A549 (cell line): ENCODE data around the gene EHBP1. TPM values are rescaled to one million over a fixed set of nuclear protein-coding genes. Genes with fewer than 3 reads are reported as not detected.

ENCODE experiments used
- ATAC-seq, 2 experiments: fragments of 200-7000 bp in 1 of 2; fragments of >200 bp in 1 of 2; cut with Nextera tagmentation in 1 of 2; cut with Tn5 transposase in 1 of 2; 3 replicates each; pipeline versions ENCODE4 v1.8.0 to v1.9.1; 2018 to 2020; ENCODE audit warnings: mild to moderate bottlenecking in 1 of 2, moderate library complexity in 1 of 2
- CTCF ChIA-PET: fragments of 300-600 bp; sonication (Branson Sonifier 250); formaldehyde crosslinking; extraction: SDS; loops from one replicate; lab custom pipeline; 2021; ENCODE audit warnings: antibody characterized with exemption, inconsistent platforms; lab: Yijun Ruan, JAX
- POLR2A ChIA-PET: fragments of 350-600 bp; formaldehyde crosslinking; extraction: SDS; loops from one replicate; lab custom pipeline; 2021; ENCODE audit warnings: antibody characterized with exemption, inconsistent platforms; lab: Yijun Ruan, JAX
- DNase-seq, 2 experiments: peaks; one replicate each; pipeline versions ENCODE4 v3.0.0 to v3.0.0-alpha.2; 2011 to 2016; ENCODE audit warnings: low read depth in 1 of 2, low spot score in 1 of 2
- FAIRE-seq: peaks from 2 replicates; lab custom pipeline; 2011; peaks lifted over from hg19 to GRCh38; lab: Jason Lieb, UNC
- H3K27ac ChIP-seq, 2 experiments: fragments of >200 bp; sonication (Bioruptor Twin); formaldehyde crosslinking; 3 replicates each; pipeline ENCODE4 v1.5.1; 2016 to 2017
- H3K4me1 ChIP-seq: fragments of >200 bp; sonication (Bioruptor Twin); formaldehyde crosslinking; 3 replicates; pipeline ENCODE4 v1.6.1; 2016
- H3K4me2 ChIP-seq: fragments of >200 bp; sonication (Bioruptor Twin); formaldehyde crosslinking; 3 replicates; pipeline ENCODE4 v1.6.1; 2016
- H3K4me3 ChIP-seq: fragments of >200 bp; sonication (Bioruptor Twin); formaldehyde crosslinking; 3 replicates; pipeline ENCODE4 v1.5.1; 2016
- H3K9me3 ChIP-seq: fragments of >200 bp; sonication (Bioruptor Twin); formaldehyde crosslinking; 3 replicates; pipeline ENCODE4 v1.6.1; 2016
- CBX8 ChIP-seq: fragments of 200-600 bp; sonication (generic); IDR thresholded peaks from 2 replicates; pipeline ENCODE4 v1.6.1; 2016
- CEBPB ChIP-seq, 2 experiments: fragments of >200 bp in 1 of 2; sonication (Bioruptor Twin) in 1 of 2; formaldehyde crosslinking in 1 of 2; IDR thresholded peaks; 2 replicates each; pipeline ENCODE4 v1.6.1; 2012 to 2016
- CHD2 ChIP-seq: fragments of 150-350 bp; IDR thresholded peaks from 2 replicates; pipeline ENCODE4 v1.6.1; 2014; ENCODE audit warnings: low read length; ENCODE audit not compliant: partially characterized antibody
- EHMT2 ChIP-seq: fragments of 200-600 bp; sonication (generic); IDR thresholded peaks from 2 replicates; pipeline ENCODE4 v1.6.1; 2016; ENCODE audit warnings: antibody characterized with exemption, low read depth, mild to moderate bottlenecking, moderate library complexity
- ELK1 ChIP-seq: fragments of 150-350 bp; IDR thresholded peaks from 2 replicates; pipeline ENCODE4 v1.6.1; 2014; ENCODE audit warnings: low read depth, mild to moderate bottlenecking, low read length
- FOSL2 ChIP-seq, 2 experiments: fragments of 450-650 bp in 1 of 2; fragments of >200 bp in 1 of 2; sonication (Bioruptor Twin) in 1 of 2; formaldehyde crosslinking; IDR thresholded peaks; 2 replicates each; pipeline versions ENCODE4 v1.5.0 to v1.6.1; 2016 to 2020; ENCODE audit warnings: mild to moderate bottlenecking in 1 of 2, moderate library complexity in 1 of 2
- FOXS1 ChIP-seq: fragments of 250-450 bp; sonication (Bioruptor Pico); IDR thresholded peaks from 2 replicates; pipeline ENCODE4 v1.5.0; 2020; ENCODE audit warnings: mild to moderate bottlenecking, moderate library complexity
- GATA3 ChIP-seq: IDR thresholded peaks from 2 replicates; pipeline ENCODE4 v1.6.1; 2012; ENCODE audit warnings: borderline replicate concordance
- HEYL ChIP-seq: fragments of 250-450 bp; sonication (Bioruptor Pico); IDR thresholded peaks from 2 replicates; pipeline ENCODE4 v1.8.0; 2021; ENCODE audit warnings: mild to moderate bottlenecking, moderate library complexity
- HOXB13 ChIP-seq: fragments of 250-450 bp; sonication (Bioruptor Pico); IDR thresholded peaks from 2 replicates; pipeline ENCODE4 v1.5.0; 2020; ENCODE audit warnings: low read depth, mild to moderate bottlenecking, moderate library complexity
- JUN ChIP-seq, 2 experiments: fragments of >200 bp; sonication (Bioruptor Twin); formaldehyde crosslinking; IDR thresholded peaks; 2 replicates in 1 of 2; 3 replicates in 1 of 2; pipeline ENCODE4 v1.6.1; 2016 to 2017
- JUNB ChIP-seq: fragments of >200 bp; sonication (Bioruptor Twin); formaldehyde crosslinking; IDR thresholded peaks from 2 replicates; pipeline ENCODE4 v1.6.1; 2016
- KDM5A ChIP-seq: fragments of 200-600 bp; sonication (generic); IDR thresholded peaks from 2 replicates; pipeline ENCODE4 v1.6.1; 2016; ENCODE audit warnings: antibody characterized with exemption, mild to moderate bottlenecking
- MAFK ChIP-seq: fragments of 450-650 bp; IDR thresholded peaks from 2 replicates; pipeline ENCODE4 v1.6.1; 2014; ENCODE audit not compliant: partially characterized antibody
- MAX ChIP-seq: IDR thresholded peaks from 2 replicates; pipeline ENCODE4 v1.6.1; 2012
- RAD21 ChIP-seq, 2 experiments: fragments of >200 bp in 1 of 2; sonication (Bioruptor Twin) in 1 of 2; formaldehyde crosslinking in 1 of 2; IDR thresholded peaks in 1 of 2; conservative IDR thresholded peaks in 1 of 2; 2 replicates in 1 of 2; 3 replicates in 1 of 2; pipeline ENCODE4 v1.6.1; 2012 to 2018; ENCODE audit warnings: inconsistent platforms in 1 of 2
- REST ChIP-seq: fragments of 200-600 bp; sonication (generic); IDR thresholded peaks from 2 replicates; pipeline ENCODE4 v1.6.1; 2016; ENCODE audit warnings: antibody characterized with exemption, mild to moderate bottlenecking, moderate library complexity
- SMC3 ChIP-seq: fragments of >200 bp; sonication (Bioruptor Twin); formaldehyde crosslinking; IDR thresholded peaks from 3 replicates; pipeline ENCODE4 v1.6.1; 2018; ENCODE audit warnings: inconsistent platforms
- TFCP2L1 ChIP-seq: fragments of 250-450 bp; sonication (Bioruptor Pico); IDR thresholded peaks from 2 replicates; pipeline ENCODE4 v1.5.0; 2021; ENCODE audit warnings: mild to moderate bottlenecking
- TP53 ChIP-seq: fragments of 250-450 bp; sonication (Bioruptor Pico); IDR thresholded peaks from 2 replicates; pipeline ENCODE4 v1.5.0; 2021; ENCODE audit warnings: mild to moderate bottlenecking, moderate library complexity
- ZSCAN20 ChIP-seq: fragments of 250-450 bp; sonication (Bioruptor Pico); IDR thresholded peaks from 2 replicates; pipeline ENCODE4 v1.8.0; 2022; ENCODE audit warnings: mild to moderate bottlenecking, moderate library complexity
- WGBS: methylation state at CpG from one replicate; pipeline ENCODE4 v1.1.6; 2017; ENCODE audit errors: missing lambda C conversion rate; 5-methylcytosine and 5-hydroxymethylcytosine counted together
- polyA plus RNA-seq, 4 experiments: library from polyadenylated mRNA; depleted of rRNA in 3 of 4; stranded (reverse); fragments of >200 nt; fragmentation: RNase III in 1 of 4; extraction: RNeasy Plus Mini Kit Qiagen cat#74134 plus additional on column Dnase treatment in 1 of 4; gene quantifications; 2 replicates in 3 of 4; 3 replicates in 1 of 4; pipeline ENCODE4 v1.2.3, GENCODE V29; 2011 to 2017
- TF ChIP-seq, protein P1 (sequence below): fragments of 250-450 bp; sonication (Bioruptor Pico); IDR thresholded peaks from 2 replicates; pipeline ENCODE4 v1.5.0; 2021; ENCODE audit warnings: mild to moderate bottlenecking, moderate library complexity, borderline replicate concordance
- TF ChIP-seq, protein P2 (sequence below): fragments of >200 bp; sonication (Bioruptor Twin); formaldehyde crosslinking; IDR thresholded peaks from 3 replicates; pipeline ENCODE4 v1.5.1; 2016

The EHBP1 gene
- polyA plus RNA-seq, 2 of the 4 experiments (the other 2 are of a cell fraction) = 65.7 to 204 TPM

- TF ChIP-seq FOSL2 (IDR thresholded peaks at IDR 0.05) (no peak), FOSL2 (CRISPR knock-in tag; IDR thresholded peaks at IDR 0.05) (peak; percentile 46; the same call in 1 of the 2 replicates), CHD2 (no peak), FOXS1 (CRISPR knock-in tag) (no peak), HEYL (CRISPR knock-in tag) (no peak), EHMT2 (no peak), HOXB13 (no peak), ZSCAN20 (CRISPR knock-in tag) (no peak), MAFK (peak; percentile 8), TP53 (no peak), TFCP2L1 (CRISPR knock-in tag) (no peak), KDM5A (no peak), REST (no peak)
- TF ChIP-seq, protein P1, sequence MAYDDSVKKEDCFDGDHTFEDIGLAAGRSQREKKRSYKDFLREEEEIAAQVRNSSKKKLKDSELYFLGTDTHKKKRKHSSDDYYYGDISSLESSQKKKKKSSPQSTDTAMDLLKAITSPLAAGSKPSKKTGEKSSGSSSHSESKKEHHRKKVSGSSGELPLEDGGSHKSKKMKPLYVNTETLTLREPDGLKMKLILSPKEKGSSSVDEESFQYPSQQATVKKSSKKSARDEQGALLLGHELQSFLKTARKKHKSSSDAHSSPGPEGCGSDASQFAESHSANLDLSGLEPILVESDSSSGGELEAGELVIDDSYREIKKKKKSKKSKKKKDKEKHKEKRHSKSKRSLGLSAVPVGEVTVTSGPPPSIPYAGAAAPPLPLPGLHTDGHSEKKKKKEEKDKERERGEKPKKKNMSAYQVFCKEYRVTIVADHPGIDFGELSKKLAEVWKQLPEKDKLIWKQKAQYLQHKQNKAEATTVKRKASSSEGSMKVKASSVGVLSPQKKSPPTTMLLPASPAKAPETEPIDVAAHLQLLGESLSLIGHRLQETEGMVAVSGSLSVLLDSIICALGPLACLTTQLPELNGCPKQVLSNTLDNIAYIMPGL = no peak
- WGBS = 95% methylated on average over 2 of the region's 2 CpGs
- Histone ChIP-seq H3K4me2 (peak overlapping the region; percentile 49), H3K4me3 (no peak overlapping the region), H3K9me3 (no peaks in the 10 kb centered on the region), H3K4me1 (peaks cover 65% of the 10 kb centered on the region), H3K27ac (peak overlapping the region; percentile 63 to 79)
- ChIA-PET CTCF (interaction anchor here (0.6 to 2.4 kb wide), 5 partner anchors 11 to 267 kb away, joined by 3 to 19 read pairs (median 5); no protein-coding TSS in a partner anchor), POLR2A (interaction anchor here (1.0 kb wide), 1 partner anchor 267 kb away, joined by 3 read pairs; no protein-coding TSS in a partner anchor)
- ATAC-seq (no peak), DNase-seq (no peak), FAIRE-seq (no peak)
Observed at GRCh38 chr2:62724106-62724505, 18.6 kb downstream of the EHBP1 start.

- peak overlapping the region; percentile 63 to 79 for H3K27ac ChIP-seq
- DNase-seq (peak; percentile 46 to 78), FAIRE-seq (no peak), ATAC-seq (peak; percentile 92 to 95)
- no peak for TF ChIP-seq GATA3
- TF ChIP-seq, protein P2, sequence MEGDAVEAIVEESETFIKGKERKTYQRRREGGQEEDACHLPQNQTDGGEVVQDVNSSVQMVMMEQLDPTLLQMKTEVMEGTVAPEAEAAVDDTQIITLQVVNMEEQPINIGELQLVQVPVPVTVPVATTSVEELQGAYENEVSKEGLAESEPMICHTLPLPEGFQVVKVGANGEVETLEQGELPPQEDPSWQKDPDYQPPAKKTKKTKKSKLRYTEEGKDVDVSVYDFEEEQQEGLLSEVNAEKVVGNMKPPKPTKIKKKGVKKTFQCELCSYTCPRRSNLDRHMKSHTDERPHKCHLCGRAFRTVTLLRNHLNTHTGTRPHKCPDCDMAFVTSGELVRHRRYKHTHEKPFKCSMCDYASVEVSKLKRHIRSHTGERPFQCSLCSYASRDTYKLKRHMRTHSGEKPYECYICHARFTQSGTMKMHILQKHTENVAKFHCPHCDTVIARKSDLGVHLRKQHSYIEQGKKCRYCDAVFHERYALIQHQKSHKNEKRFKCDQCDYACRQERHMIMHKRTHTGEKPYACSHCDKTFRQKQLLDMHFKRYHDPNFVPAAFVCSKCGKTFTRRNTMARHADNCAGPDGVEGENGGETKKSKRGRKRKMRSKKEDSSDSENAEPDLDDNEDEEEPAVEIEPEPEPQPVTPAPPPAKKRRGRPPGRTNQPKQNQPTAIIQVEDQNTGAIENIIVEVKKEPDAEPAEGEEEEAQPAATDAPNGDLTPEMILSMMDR = peak; percentile 67
- TF ChIP-seq CEBPB (IDR thresholded peaks at IDR 0.05) = no peak
- TF ChIP-seq CBX8 = no peak
- TF ChIP-seq ELK1 = no peak
- TF ChIP-seq KDM5A = no peak
- TF ChIP-seq RAD21 (conservative IDR thresholded peaks at IDR 0.05 in 1 of 2, IDR thresholded peaks at IDR 0.05 in 1 of 2) = peak; percentile 75 to 79
- no peak for TF ChIP-seq JUNB
- TF ChIP-seq JUN (IDR thresholded peaks at IDR 0.05) = 0 out of 5 replicates have a peak, but pooled peaks of 1 of the 2 experiments have one; percentile 39
- peak; percentile 57; the same call in 1 of the 2 replicates for TF ChIP-seq MAX
- TF ChIP-seq SMC3 = peak; percentile 80
- TF ChIP-seq, all 56 proteins: peak for 5
- Histone ChIP-seq H3K4me2 (peak overlapping the region; percentile 49), H3K4me3 (no peak overlapping the region), H3K9me3 (peaks cover 4% of the 10 kb centered on the region; the same call in 2 of the 3 replicates), H3K4me1 (peaks cover 68% of the 10 kb centered on the region)
- WGBS = 63% methylated on average over 8 of the region's 10 CpGs
- ChIA-PET CTCF (interaction anchor here (0.8 to 2.2 kb wide), 4 partner anchors 50 to 268 kb away, joined by 3 to 17 read pairs (median 5); no protein-coding TSS in a partner anchor), POLR2A (interaction anchor here (1.0 kb wide), 1 partner anchor 268 kb away, joined by 3 read pairs; no protein-coding TSS in a partner anchor)
Observed at GRCh38 chr2:62724886-62725711, 19.6 kb downstream of the EHBP1 start.
